ENCODE results near the gene TAS2R5.

GRCh38 chr7:141763797-141764196 is 26.2 kb upstream of the TAS2R5 start, which contains the start of gene TAS2R3:
- TF ChIP-seq CTCF (IDR thresholded peaks at IDR 0.05; ENCODE audit: borderline replicate concordance, extremely low read depth, low read length, poor library complexity, severe bottlenecking) (no peak), EZH2 (IDR thresholded peaks at IDR 0.05; ENCODE audit: borderline replicate concordance, low read depth, low read length, severe bottlenecking) (no peak)

All from DND-41 (cell line).